Measurements from ENCODE around the gene ULK1. TPM values are rescaled to one million over a fixed set of nuclear protein-coding genes. Genes with fewer than 3 reads are reported as not detected.

Gene ULK1
- total and polyA plus RNA-seq, 2 experiments from 2014 or later: 8.4 to 33.8 TPM

DNA sequence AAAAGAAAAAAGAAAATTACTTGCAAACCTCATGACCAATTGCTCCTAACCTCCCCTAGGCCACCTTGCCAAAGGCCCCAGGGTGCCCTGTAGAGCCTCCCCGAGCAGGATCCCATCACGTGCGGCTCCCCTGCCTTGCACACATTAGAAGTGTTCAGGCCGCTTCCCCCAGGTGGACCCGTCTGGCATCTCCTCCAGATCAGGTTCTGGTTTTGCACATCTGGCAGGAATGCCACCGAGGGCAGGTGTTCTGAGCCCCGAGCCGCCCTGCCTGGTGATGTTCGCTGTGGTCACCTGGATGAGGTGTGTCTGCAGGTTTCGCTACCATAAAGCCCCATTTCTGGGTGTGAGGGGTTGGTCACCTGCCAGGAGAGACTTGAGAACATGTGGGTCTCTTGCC, 47.0 kb upstream of the ULK1 start (continued):
- TF ChIP-seq, protein P1, sequence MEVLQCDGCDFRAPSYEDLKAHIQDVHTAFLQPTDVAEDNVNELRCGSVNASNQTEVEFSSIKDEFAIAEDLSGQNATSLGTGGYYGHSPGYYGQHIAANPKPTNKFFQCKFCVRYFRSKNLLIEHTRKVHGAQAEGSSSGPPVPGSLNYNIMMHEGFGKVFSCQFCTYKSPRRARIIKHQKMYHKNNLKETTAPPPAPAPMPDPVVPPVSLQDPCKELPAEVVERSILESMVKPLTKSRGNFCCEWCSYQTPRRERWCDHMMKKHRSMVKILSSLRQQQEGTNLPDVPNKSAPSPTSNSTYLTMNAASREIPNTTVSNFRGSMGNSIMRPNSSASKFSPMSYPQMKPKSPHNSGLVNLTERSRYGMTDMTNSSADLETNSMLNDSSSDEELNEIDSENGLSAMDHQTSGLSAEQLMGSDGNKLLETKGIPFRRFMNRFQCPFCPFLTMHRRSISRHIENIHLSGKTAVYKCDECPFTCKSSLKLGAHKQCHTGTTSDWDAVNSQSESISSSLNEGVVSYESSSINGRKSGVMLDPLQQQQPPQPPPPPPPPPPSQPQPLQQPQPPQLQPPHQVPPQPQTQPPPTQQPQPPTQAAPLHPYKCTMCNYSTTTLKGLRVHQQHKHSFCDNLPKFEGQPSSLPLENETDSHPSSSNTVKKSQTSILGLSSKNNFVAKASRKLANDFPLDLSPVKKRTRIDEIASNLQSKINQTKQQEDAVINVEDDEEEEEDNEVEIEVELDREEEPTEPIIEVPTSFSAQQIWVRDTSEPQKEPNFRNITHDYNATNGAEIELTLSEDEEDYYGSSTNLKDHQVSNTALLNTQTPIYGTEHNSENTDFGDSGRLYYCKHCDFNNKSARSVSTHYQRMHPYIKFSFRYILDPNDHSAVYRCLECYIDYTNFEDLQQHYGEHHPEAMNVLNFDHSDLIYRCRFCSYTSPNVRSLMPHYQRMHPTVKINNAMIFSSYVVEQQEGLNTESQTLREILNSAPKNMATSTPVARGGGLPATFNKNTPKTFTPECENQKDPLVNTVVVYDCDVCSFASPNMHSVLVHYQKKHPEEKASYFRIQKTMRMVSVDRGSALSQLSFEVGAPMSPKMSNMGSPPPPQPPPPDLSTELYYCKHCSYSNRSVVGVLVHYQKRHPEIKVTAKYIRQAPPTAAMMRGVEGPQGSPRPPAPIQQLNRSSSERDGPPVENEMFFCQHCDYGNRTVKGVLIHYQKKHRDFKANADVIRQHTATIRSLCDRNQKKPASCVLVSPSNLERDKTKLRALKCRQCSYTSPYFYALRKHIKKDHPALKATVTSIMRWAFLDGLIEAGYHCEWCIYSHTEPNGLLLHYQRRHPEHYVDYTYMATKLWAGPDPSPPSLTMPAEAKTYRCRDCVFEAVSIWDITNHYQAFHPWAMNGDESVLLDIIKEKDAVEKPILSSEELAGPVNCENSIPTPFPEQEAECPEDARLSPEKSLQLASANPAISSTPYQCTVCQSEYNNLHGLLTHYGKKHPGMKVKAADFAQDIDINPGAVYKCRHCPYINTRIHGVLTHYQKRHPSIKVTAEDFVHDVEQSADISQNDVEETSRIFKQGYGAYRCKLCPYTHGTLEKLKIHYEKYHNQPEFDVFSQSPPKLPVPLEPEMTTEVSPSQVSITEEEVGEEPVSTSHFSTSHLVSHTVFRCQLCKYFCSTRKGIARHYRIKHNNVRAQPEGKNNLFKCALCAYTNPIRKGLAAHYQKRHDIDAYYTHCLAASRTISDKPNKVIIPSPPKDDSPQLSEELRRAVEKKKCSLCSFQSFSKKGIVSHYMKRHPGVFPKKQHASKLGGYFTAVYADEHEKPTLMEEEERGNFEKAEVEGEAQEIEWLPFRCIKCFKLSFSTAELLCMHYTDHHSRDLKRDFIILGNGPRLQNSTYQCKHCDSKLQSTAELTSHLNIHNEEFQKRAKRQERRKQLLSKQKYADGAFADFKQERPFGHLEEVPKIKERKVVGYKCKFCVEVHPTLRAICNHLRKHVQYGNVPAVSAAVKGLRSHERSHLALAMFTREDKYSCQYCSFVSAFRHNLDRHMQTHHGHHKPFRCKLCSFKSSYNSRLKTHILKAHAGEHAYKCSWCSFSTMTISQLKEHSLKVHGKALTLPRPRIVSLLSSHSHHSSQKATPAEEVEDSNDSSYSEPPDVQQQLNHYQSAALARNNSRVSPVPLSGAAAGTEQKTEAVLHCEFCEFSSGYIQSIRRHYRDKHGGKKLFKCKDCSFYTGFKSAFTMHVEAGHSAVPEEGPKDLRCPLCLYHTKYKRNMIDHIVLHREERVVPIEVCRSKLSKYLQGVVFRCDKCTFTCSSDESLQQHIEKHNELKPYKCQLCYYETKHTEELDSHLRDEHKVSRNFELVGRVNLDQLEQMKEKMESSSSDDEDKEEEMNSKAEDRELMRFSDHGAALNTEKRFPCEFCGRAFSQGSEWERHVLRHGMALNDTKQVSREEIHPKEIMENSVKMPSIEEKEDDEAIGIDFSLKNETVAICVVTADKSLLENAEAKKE (CRISPR knock-in tag; IDR thresholded peaks at IDR 0.05): no peak
- no peak for TF ChIP-seq EZH2 (IDR thresholded peaks at IDR 0.05; ENCODE audit: low read depth, unreplicated experiment)

- Histone ChIP-seq H3K27ac (ENCODE audit: low read depth) (no peak overlapping the region), H3K4me2 (no peak overlapping the region), H3K79me2 (replicated peaks; ENCODE audit: insufficient read depth) (no peaks in the 10 kb centered on the region), H3K4me1 (ENCODE audit: insufficient read depth) (no peaks in the 10 kb centered on the region), H2AFZ (no peak overlapping the region), H3K36me3 (ENCODE audit: insufficient read depth) (no peaks in the 10 kb centered on the region), H3K4me3 (no peak overlapping the region), H3K9me2 (ENCODE audit: insufficient read depth) (no peaks in the 10 kb centered on the region), H4K20me1 (replicated peaks; ENCODE audit: insufficient read depth) (no peaks in the 10 kb centered on the region), H3F3A (replicated peaks; ENCODE audit: low read depth) (peaks cover 3% of the 10 kb centered on the region; the same call in 1 of the 2 replicates), H3K27me3 (ENCODE audit: insufficient read depth) (no peaks in the 10 kb centered on the region)
- Mint-ChIP-seq H3K27me3 (ENCODE audit: insufficient read depth, low read depth, poor library complexity) (peaks cover 12% of the 10 kb centered on the region), H3K4me3 (no peak overlapping the region), H3K9me3 (no peaks in the 10 kb centered on the region), H3K4me1 (peaks cover 3% of the 10 kb centered on the region), H3K36me3 (ENCODE audit: low read depth) (peaks cover 55% of the 10 kb centered on the region), H3K27ac (no peak overlapping the region)
- no peak for ATAC-seq
- DNase-seq (ENCODE audit: low spot score): no peak
- TF ChIP-seq ZNF114 (CRISPR knock-in tag; IDR thresholded peaks at IDR 0.05): no peak
- no peak for TF ChIP-seq JUNB (IDR thresholded peaks at IDR 0.05; ENCODE audit: unreplicated experiment)
- TF ChIP-seq REST (IDR thresholded peaks at IDR 0.05; ENCODE audit: unreplicated experiment): no peak
- TF ChIP-seq, protein P2, sequence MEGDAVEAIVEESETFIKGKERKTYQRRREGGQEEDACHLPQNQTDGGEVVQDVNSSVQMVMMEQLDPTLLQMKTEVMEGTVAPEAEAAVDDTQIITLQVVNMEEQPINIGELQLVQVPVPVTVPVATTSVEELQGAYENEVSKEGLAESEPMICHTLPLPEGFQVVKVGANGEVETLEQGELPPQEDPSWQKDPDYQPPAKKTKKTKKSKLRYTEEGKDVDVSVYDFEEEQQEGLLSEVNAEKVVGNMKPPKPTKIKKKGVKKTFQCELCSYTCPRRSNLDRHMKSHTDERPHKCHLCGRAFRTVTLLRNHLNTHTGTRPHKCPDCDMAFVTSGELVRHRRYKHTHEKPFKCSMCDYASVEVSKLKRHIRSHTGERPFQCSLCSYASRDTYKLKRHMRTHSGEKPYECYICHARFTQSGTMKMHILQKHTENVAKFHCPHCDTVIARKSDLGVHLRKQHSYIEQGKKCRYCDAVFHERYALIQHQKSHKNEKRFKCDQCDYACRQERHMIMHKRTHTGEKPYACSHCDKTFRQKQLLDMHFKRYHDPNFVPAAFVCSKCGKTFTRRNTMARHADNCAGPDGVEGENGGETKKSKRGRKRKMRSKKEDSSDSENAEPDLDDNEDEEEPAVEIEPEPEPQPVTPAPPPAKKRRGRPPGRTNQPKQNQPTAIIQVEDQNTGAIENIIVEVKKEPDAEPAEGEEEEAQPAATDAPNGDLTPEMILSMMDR (conservative IDR thresholded peaks at IDR 0.05; ENCODE audit: low read depth in 2 of 2): no peak
- TF ChIP-seq, protein P3, sequence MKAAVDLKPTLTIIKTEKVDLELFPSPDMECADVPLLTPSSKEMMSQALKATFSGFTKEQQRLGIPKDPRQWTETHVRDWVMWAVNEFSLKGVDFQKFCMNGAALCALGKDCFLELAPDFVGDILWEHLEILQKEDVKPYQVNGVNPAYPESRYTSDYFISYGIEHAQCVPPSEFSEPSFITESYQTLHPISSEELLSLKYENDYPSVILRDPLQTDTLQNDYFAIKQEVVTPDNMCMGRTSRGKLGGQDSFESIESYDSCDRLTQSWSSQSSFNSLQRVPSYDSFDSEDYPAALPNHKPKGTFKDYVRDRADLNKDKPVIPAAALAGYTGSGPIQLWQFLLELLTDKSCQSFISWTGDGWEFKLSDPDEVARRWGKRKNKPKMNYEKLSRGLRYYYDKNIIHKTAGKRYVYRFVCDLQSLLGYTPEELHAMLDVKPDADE (IDR thresholded peaks at IDR 0.05): no peak
- TF ChIP-seq POLR2AphosphoS5 (IDR thresholded peaks at IDR 0.05; ENCODE audit: low read depth): no peak
- TF ChIP-seq CREB1 (CRISPR knock-in tag; IDR thresholded peaks at IDR 0.05; ENCODE audit: low read depth): no peak
Measured at GRCh38 chr12:131848753-131849152, 45.7 kb upstream of the ULK1 start.
